Esophagus (tissue), 2 donors: Measurements from ENCODE around the gene RNF115. TPM values are rescaled to one million over a fixed set of nuclear protein-coding genes. Genes with fewer than 3 reads are reported as not detected.
"Not testable (repeated sequence)": the region's sequence is repeated elsewhere in the genome, so short reads cannot be mapped to it uniquely, and the experiment has no call there.

Source experiments
- H3K27ac ChIP-seq, 2 donors: one replicate each; pipeline ENCODE4 v1.5.1; 2013; ENCODE audit warnings: low read depth in 2 of 2, mild to moderate bottlenecking in 2 of 2, inconsistent platforms in 1 of 2, low read length in 1 of 2, moderate library complexity in 1 of 2
- H3K27me3 ChIP-seq, 2 donors: one replicate each; pipeline ENCODE4 v1.6.1; 2013; ENCODE audit warnings: low read length in 2 of 2, control low read depth in 1 of 2, mild to moderate bottlenecking in 1 of 2; ENCODE audit not compliant: insufficient read depth in 2 of 2, control insufficient read depth in 1 of 2
- H3K36me3 ChIP-seq, 2 donors: one replicate each; pipeline ENCODE4 v1.6.1; 2013; ENCODE audit warnings: low read length in 1 of 2; ENCODE audit not compliant: control insufficient read depth in 2 of 2, insufficient read depth in 2 of 2
- H3K4me1 ChIP-seq, 2 donors: one replicate each; pipeline ENCODE4 v1.6.1; 2013; ENCODE audit warnings: low read length in 1 of 2; ENCODE audit not compliant: control insufficient read depth in 2 of 2, insufficient read depth in 2 of 2
- H3K4me3 ChIP-seq, 2 donors: one replicate each; pipeline ENCODE4 v1.5.1; 2013; ENCODE audit warnings: low read length in 2 of 2, mild to moderate bottlenecking in 2 of 2, low read depth in 1 of 2, moderate library complexity in 1 of 2
- H3K9me3 ChIP-seq, 2 donors: one replicate each; pipeline ENCODE4 v1.6.1; 2013; ENCODE audit warnings: mild to moderate bottlenecking in 2 of 2, low read depth in 1 of 2, low read length in 1 of 2, moderate library complexity in 1 of 2; ENCODE audit not compliant: control insufficient read depth in 2 of 2, insufficient read depth in 1 of 2
- WGBS, 2 donors: extraction: QIAGEN DNeasy Blood & Tissue Kit; methylation state at CpG; one replicate each; pipeline ENCODE4 v1.1.7; 2013; 5-methylcytosine and 5-hydroxymethylcytosine counted together
- polyA plus RNA-seq, 2 donors: library from polyadenylated mRNA; stranded (reverse); fragments of 200-250 nt; gene quantifications; one replicate each; pipeline ENCODE4 v1.2.3, GENCODE V29; 2013
- donor health status: healthy with polysubstance abuse.
- donor health status: Bipolar disorder and iron deficiency.

The RNF115 gene
- polyA plus RNA-seq, 2 donors = 3.4 to 4.8 TPM

- Histone ChIP-seq H3K4me1 (no peaks in the 10 kb centered on the region), H3K27me3 (no peaks in the 10 kb centered on the region), H3K4me3 (no peak overlapping the region), H3K9me3 (no peaks in the 10 kb centered on the region), H3K36me3 (no peaks in the 10 kb centered on the region), H3K27ac (peak overlapping the region; percentile 68 to 81)
- 70 to 72% methylated on average over 10 of the region's 10 CpGs for WGBS, 2 donors
These were observed 41.4 kb downstream of the RNF115 start for GRCh38 chr1:145782272-145783099.

- Histone ChIP-seq H3K4me1 (no peaks in the 10 kb centered on the region), H3K36me3 (no peaks in the 10 kb centered on the region), H3K9me3 (no peaks in the 10 kb centered on the region), H3K27me3 (no peaks in the 10 kb centered on the region), H3K27ac (no peak overlapping the region), H3K4me3 (no peak overlapping the region)
- WGBS, 2 donors = 89 to 90% methylated on average over 1 of the region's 1 CpG
These were observed 45.8 kb downstream of the RNF115 start for GRCh38 chr1:145778146-145778540.

GRCh38 chr1:145777357-145778145 lies 46.3 kb downstream of the RNF115 start:
- Histone ChIP-seq H3K4me1 (no peaks in the 10 kb centered on the region), H3K4me3 (no peak overlapping the region), H3K9me3 (no peaks in the 10 kb centered on the region), H3K27ac (no peak overlapping the region), H3K27me3 (no peaks in the 10 kb centered on the region), H3K36me3 (no peaks in the 10 kb centered on the region)
- WGBS, 2 donors = 85 to 86% methylated on average over 1 of the region's 1 CpG

- Histone ChIP-seq H3K4me3 (no peak overlapping the region), H3K27me3 (no peaks in the 10 kb centered on the region), H3K4me1 (no peaks in the 10 kb centered on the region), H3K27ac (no peak overlapping the region), H3K9me3 (no peaks in the 10 kb centered on the region), H3K36me3 (peaks cover 0 to 1% of the 10 kb centered on the region in 2 donors)
- 88 to 96% methylated on average over 1 of the region's 1 CpG for WGBS, 2 donors
These were observed 50.5 kb downstream of the RNF115 start for GRCh38 chr1:145773423-145773822.

- H3K9me3 ChIP-seq = no peaks in the 10 kb centered on the region
- no peaks in the 10 kb centered on the region for H3K27me3 ChIP-seq
- no peaks in the 10 kb centered on the region for H3K4me1 ChIP-seq
- H3K36me3 ChIP-seq = peaks cover 0 to 1% of the 10 kb centered on the region in 2 donors
- H3K27ac ChIP-seq = no peak overlapping the region
- no peak overlapping the region for H3K4me3 ChIP-seq
- WGBS, 2 donors = 83 to 95% methylated on average over 1 of the region's 1 CpG
These were observed 52.8 kb downstream of the RNF115 start for GRCh38 chr1:145771056-145771455.

- 98% methylated on average over 9 to 10 of the region's 10 CpGs for WGBS, 2 donors
- H3K36me3 ChIP-seq = not testable (repeated sequence)
These were observed 55.9 kb downstream of the RNF115 start for GRCh38 chr1:145768004-145768403.

GRCh38 chr1:145766926-145767325 lies 57.0 kb downstream of the RNF115 start:
- H3K27ac ChIP-seq, H3K9me3 ChIP-seq, H3K36me3 ChIP-seq, H3K4me1 ChIP-seq, H3K27me3 ChIP-seq, H3K4me3 ChIP-seq: not testable (repeated sequence)
- 94 to 96% methylated on average over 17 to 29 of the region's 29 CpGs for WGBS, 2 donors

More at GRCh38 chr1:145768004-145768403, 55.9 kb downstream of the RNF115 start:
- H3K9me3 ChIP-seq, H3K4me3 ChIP-seq, H3K27me3 ChIP-seq, H3K27ac ChIP-seq, H3K4me1 ChIP-seq: not testable (repeated sequence)

- not testable (repeated sequence) for H3K27me3 ChIP-seq, H3K9me3 ChIP-seq
- 78 to 97% methylated on average over 3 to 5 of the region's 5 CpGs for WGBS, 2 donors
These were observed 58.1 kb downstream of the RNF115 start for GRCh38 chr1:145765585-145766360.

GRCh38 chr1:145765127-145765526 lies 58.8 kb downstream of the RNF115 start:
- H3K27ac ChIP-seq, H3K4me1 ChIP-seq, H3K27me3 ChIP-seq, H3K36me3 ChIP-seq, H3K4me3 ChIP-seq, H3K9me3 ChIP-seq: not testable (repeated sequence)
- WGBS, 2 donors = 88 to 90% methylated on average over 2 of the region's 3 CpGs

More at GRCh38 chr1:145765585-145766360, 58.1 kb downstream of the RNF115 start:
- not testable (repeated sequence) for H3K36me3 ChIP-seq, H3K4me3 ChIP-seq, H3K27ac ChIP-seq, H3K4me1 ChIP-seq
